H1 (cell line): Measurements from ENCODE around the gene NFIC. TPM values are rescaled to one million over a fixed set of nuclear protein-coding genes. Genes with fewer than 3 reads are reported as not detected.

Experiments used
- BRCA1 ChIP-seq: IDR thresholded peaks from 2 replicates; pipeline ENCODE4 v1.6.1; 2012; ENCODE audit warnings: low read depth, low read length, improper control_type of control experiment
- CHD1 ChIP-seq: IDR thresholded peaks from 2 replicates; pipeline ENCODE4 v1.6.1; 2012; ENCODE audit warnings: low read depth, low read length, improper control_type of control experiment
- JUND ChIP-seq: IDR thresholded peaks from 2 replicates; pipeline ENCODE4 v1.6.1; 2011; ENCODE audit warnings: mild to moderate bottlenecking, improper control_type of control experiment, low read length
- KDM4A ChIP-seq: IDR thresholded peaks from one replicate; pipeline ENCODE4 v1.7.1; 2012; ENCODE audit warnings: low read depth, mild to moderate bottlenecking, moderate library complexity, low read length, inconsistent platforms; ENCODE audit not compliant: severe bottlenecking
- POU5F1 ChIP-seq: IDR thresholded peaks from 2 replicates; pipeline ENCODE4 v1.6.1; 2011; ENCODE audit warnings: low read depth, mild to moderate bottlenecking, low read length, moderate library complexity
- RFX5 ChIP-seq: IDR thresholded peaks from 2 replicates; pipeline ENCODE4 v1.6.1; 2011; ENCODE audit warnings: low read depth, low read length, improper control_type of control experiment, borderline replicate concordance
- TAF1 ChIP-seq: IDR thresholded peaks from 2 replicates; pipeline ENCODE4 v1.6.1; 2011; ENCODE audit warnings: mild to moderate bottlenecking, low read depth, low read length
- TAF7 ChIP-seq: optimal IDR thresholded peaks from 2 replicates; pipeline ENCODE3; 2011; ENCODE audit warnings: low read depth, mild to moderate bottlenecking, inconsistent platforms, low read length, moderate library complexity, borderline replicate concordance
- TBP ChIP-seq: IDR thresholded peaks from 2 replicates; pipeline ENCODE4 v1.6.1; 2011; ENCODE audit warnings: low read depth, low read length, improper control_type of control experiment
- polyA plus RNA-seq, 7 experiments: library from polyadenylated mRNA; depleted of rRNA in 3 of 7; stranded (reverse) in 5 of 7; unstranded in 2 of 7; fragments of >200 nt in 5 of 7; fragments of 200-250 nt in 2 of 7; gene quantifications; 1 replicate in 5 of 7; 2 replicates in 1 of 7; 4 replicates in 1 of 7; pipeline versions ENCODE4 v1.2.1 to v1.2.3, GENCODE V29; 2011 to 2013; ENCODE audit warnings: missing spikeins in 2 of 7, mixed read lengths in 2 of 7
- total RNA-seq: library from RNA; stranded (reverse); fragmentation: NEBNext Ultra II Directional; extraction: Animal tissue kit (Norgen Biotek cat#: 25700); gene quantifications from 2 replicates; pipeline ENCODE4 v1.2.1, GENCODE V29; 2021
- TF ChIP-seq, protein P1 (sequence below): fragments of 300-600 bp; sonication (generic); IDR thresholded peaks from 2 replicates; pipeline ENCODE4 v1.7.1; 2012; ENCODE audit warnings: low read length, moderate library complexity, mild to moderate bottlenecking, inconsistent platforms; ENCODE audit not compliant: insufficient replicate concordance
- TF ChIP-seq, protein P2 (sequence below): IDR thresholded peaks from 2 replicates; pipeline ENCODE4 v1.6.1; 2012; ENCODE audit warnings: inconsistent platforms

NFIC gene
- total and polyA plus RNA-seq, 2 of the 8 experiments (the other 6 are each of a cell fraction or from before 2014, with no cell fraction given), result 0.56 to 3.2 TPM

- TF ChIP-seq, protein P1, sequence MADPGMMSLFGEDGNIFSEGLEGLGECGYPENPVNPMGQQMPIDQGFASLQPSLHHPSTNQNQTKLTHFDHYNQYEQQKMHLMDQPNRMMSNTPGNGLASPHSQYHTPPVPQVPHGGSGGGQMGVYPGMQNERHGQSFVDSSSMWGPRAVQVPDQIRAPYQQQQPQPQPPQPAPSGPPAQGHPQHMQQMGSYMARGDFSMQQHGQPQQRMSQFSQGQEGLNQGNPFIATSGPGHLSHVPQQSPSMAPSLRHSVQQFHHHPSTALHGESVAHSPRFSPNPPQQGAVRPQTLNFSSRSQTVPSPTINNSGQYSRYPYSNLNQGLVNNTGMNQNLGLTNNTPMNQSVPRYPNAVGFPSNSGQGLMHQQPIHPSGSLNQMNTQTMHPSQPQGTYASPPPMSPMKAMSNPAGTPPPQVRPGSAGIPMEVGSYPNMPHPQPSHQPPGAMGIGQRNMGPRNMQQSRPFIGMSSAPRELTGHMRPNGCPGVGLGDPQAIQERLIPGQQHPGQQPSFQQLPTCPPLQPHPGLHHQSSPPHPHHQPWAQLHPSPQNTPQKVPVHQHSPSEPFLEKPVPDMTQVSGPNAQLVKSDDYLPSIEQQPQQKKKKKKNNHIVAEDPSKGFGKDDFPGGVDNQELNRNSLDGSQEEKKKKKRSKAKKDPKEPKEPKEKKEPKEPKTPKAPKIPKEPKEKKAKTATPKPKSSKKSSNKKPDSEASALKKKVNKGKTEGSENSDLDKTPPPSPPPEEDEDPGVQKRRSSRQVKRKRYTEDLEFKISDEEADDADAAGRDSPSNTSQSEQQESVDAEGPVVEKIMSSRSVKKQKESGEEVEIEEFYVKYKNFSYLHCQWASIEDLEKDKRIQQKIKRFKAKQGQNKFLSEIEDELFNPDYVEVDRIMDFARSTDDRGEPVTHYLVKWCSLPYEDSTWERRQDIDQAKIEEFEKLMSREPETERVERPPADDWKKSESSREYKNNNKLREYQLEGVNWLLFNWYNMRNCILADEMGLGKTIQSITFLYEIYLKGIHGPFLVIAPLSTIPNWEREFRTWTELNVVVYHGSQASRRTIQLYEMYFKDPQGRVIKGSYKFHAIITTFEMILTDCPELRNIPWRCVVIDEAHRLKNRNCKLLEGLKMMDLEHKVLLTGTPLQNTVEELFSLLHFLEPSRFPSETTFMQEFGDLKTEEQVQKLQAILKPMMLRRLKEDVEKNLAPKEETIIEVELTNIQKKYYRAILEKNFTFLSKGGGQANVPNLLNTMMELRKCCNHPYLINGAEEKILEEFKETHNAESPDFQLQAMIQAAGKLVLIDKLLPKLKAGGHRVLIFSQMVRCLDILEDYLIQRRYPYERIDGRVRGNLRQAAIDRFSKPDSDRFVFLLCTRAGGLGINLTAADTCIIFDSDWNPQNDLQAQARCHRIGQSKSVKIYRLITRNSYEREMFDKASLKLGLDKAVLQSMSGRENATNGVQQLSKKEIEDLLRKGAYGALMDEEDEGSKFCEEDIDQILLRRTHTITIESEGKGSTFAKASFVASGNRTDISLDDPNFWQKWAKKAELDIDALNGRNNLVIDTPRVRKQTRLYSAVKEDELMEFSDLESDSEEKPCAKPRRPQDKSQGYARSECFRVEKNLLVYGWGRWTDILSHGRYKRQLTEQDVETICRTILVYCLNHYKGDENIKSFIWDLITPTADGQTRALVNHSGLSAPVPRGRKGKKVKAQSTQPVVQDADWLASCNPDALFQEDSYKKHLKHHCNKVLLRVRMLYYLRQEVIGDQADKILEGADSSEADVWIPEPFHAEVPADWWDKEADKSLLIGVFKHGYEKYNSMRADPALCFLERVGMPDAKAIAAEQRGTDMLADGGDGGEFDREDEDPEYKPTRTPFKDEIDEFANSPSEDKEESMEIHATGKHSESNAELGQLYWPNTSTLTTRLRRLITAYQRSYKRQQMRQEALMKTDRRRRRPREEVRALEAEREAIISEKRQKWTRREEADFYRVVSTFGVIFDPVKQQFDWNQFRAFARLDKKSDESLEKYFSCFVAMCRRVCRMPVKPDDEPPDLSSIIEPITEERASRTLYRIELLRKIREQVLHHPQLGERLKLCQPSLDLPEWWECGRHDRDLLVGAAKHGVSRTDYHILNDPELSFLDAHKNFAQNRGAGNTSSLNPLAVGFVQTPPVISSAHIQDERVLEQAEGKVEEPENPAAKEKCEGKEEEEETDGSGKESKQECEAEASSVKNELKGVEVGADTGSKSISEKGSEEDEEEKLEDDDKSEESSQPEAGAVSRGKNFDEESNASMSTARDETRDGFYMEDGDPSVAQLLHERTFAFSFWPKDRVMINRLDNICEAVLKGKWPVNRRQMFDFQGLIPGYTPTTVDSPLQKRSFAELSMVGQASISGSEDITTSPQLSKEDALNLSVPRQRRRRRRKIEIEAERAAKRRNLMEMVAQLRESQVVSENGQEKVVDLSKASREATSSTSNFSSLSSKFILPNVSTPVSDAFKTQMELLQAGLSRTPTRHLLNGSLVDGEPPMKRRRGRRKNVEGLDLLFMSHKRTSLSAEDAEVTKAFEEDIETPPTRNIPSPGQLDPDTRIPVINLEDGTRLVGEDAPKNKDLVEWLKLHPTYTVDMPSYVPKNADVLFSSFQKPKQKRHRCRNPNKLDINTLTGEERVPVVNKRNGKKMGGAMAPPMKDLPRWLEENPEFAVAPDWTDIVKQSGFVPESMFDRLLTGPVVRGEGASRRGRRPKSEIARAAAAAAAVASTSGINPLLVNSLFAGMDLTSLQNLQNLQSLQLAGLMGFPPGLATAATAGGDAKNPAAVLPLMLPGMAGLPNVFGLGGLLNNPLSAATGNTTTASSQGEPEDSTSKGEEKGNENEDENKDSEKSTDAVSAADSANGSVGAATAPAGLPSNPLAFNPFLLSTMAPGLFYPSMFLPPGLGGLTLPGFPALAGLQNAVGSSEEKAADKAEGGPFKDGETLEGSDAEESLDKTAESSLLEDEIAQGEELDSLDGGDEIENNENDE, result no peak
- no peak for TF ChIP-seq CHD1
- no peak for TF ChIP-seq TAF1
- TF ChIP-seq, protein P2, sequence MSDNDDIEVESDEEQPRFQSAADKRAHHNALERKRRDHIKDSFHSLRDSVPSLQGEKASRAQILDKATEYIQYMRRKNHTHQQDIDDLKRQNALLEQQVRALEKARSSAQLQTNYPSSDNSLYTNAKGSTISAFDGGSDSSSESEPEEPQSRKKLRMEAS, result no peak
- TF ChIP-seq POU5F1, result no peak
- TF ChIP-seq JUND, result no peak
- TF ChIP-seq RFX5, result no peak
- TF ChIP-seq BRCA1, result no peak
- TF ChIP-seq TBP, result no peak
- TF ChIP-seq KDM4A, result no peak
- TF ChIP-seq TAF7, result no peak
Measured at GRCh38 chr19:3409346-3410064, 43.1 kb downstream of the NFIC start (continued).
